K562 (cell line): ENCODE measurements around the gene NMBR. TPM values are rescaled to one million over a fixed set of nuclear protein-coding genes. Genes with fewer than 3 reads are reported as not detected.

Experiments
- BCLAF1 ChIP-seq, 2 experiments: fragments of 450-650 bp in 1 of 2; IDR thresholded peaks; 2 replicates each; pipeline ENCODE4 v1.6.1; 2011 to 2017; ENCODE audit warnings: low read depth in 2 of 2, antibody characterized with exemption in 1 of 2, borderline replicate concordance in 1 of 2, low read length in 1 of 2, mild to moderate bottlenecking in 1 of 2, mixed read lengths in 1 of 2; ENCODE audit not compliant: control insufficient read depth in 1 of 2
- CCNT2 ChIP-seq: IDR thresholded peaks from 2 replicates; pipeline ENCODE4 v1.6.1; 2011; ENCODE audit warnings: borderline replicate concordance, low read depth, mild to moderate bottlenecking, moderate library complexity, mixed read lengths, low read length; ENCODE audit not compliant: insufficient read length; ENCODE audit errors: extremely low read depth
- CHD1 ChIP-seq: fragments of 200-600 bp; sonication (generic); IDR thresholded peaks from one replicate; pipeline ENCODE4 v1.6.1; 2012; ENCODE audit warnings: mild to moderate bottlenecking, moderate library complexity, low read length, inconsistent platforms
- FOSL1 ChIP-seq: fragments of 200-800 bp; sonication (Bioruptor generic); conservative IDR thresholded peaks from 2 replicates; pipeline ENCODE4 v1.6.1; 2016; ENCODE audit warnings: missing genetic modification characterization, missing compliant biosample characterization
- GTF2A2 ChIP-seq: IDR thresholded peaks from 2 replicates; pipeline ENCODE4 v1.6.1; 2016; ENCODE audit warnings: mild to moderate bottlenecking, missing genetic modification characterization, missing compliant biosample characterization
- TAF7 ChIP-seq: fragments of 450-650 bp; IDR thresholded peaks from 2 replicates; pipeline ENCODE4 v1.6.1; 2016; ENCODE audit warnings: missing genetic modification characterization, missing compliant biosample characterization
- U2AF2 ChIP-seq: fragments of 200-400 bp; formaldehyde crosslinking; optimal IDR thresholded peaks from 2 replicates; pipeline ENCODE3; 2017; ENCODE audit warnings: low read depth, mild to moderate bottlenecking, low read length
- ZBTB12 ChIP-seq: fragments of 250-450 bp; sonication (Bioruptor Pico); IDR thresholded peaks from 2 replicates; pipeline ENCODE4 v1.4.0; 2020
- ZBTB8A ChIP-seq: fragments of 450-650 bp; IDR thresholded peaks from 2 replicates; pipeline ENCODE4 v1.6.1; 2018; ENCODE audit warnings: mild to moderate bottlenecking, moderate library complexity; ENCODE audit not compliant: partially characterized antibody
- ZBTB9 ChIP-seq: fragments of 450-650 bp; formaldehyde crosslinking; IDR thresholded peaks from 2 replicates; pipeline ENCODE4 v1.4.0; 2020; ENCODE audit warnings: mild to moderate bottlenecking, moderate library complexity
- ZNF143 ChIP-seq: sonication (generic); formaldehyde crosslinking; IDR thresholded peaks from 2 replicates; pipeline ENCODE4 v1.9.0; 2022; ENCODE audit warnings: mild to moderate bottlenecking, missing genetic modification reagents
- ZNF224 ChIP-seq: sonication (generic); formaldehyde crosslinking; IDR thresholded peaks from 2 replicates; pipeline ENCODE4 v1.8.0; 2022; ENCODE audit warnings: mild to moderate bottlenecking, missing genetic modification reagents
- ZNF57 ChIP-seq: fragments of 450-650 bp; formaldehyde crosslinking; IDR thresholded peaks from 2 replicates; pipeline ENCODE4 v1.4.0; 2020; ENCODE audit warnings: mild to moderate bottlenecking, moderate library complexity
- polyA plus RNA-seq, 8 experiments: library from polyadenylated mRNA; depleted of rRNA in 4 of 8; stranded (reverse) in 5 of 8; unstranded in 3 of 8; fragments of >200 nt; fragmentation: Nextera tagmentation in 2 of 8; fragmentation: Illumina TruSeq in 1 of 8; extraction: Ambion mirVana in 2 of 8; extraction: Trizol in 1 of 8; gene quantifications; 2 replicates each; pipeline versions ENCODE4 v1.2.1 to v1.2.3, GENCODE V29; 2011 to 2014; ENCODE audit warnings: inconsistent platforms in 1 of 8, missing spikeins in 1 of 8
- total RNA-seq, 7 experiments: library from RNA; depleted of rRNA in 6 of 7; stranded (reverse); fragments of >200 nt in 6 of 7; fragmentation: Illumina TruSeq in 2 of 7; extraction: Trizol in 2 of 7; gene quantifications; 2 replicates each; pipeline versions ENCODE4 v1.2.1 to v1.2.3, GENCODE V29; 2011 to 2021; ENCODE audit warnings: low replicate concordance in 1 of 7
- TF ChIP-seq, protein P1 (sequence below): fragments of 250-450 bp; sonication (Bioruptor Pico); IDR thresholded peaks from 2 replicates; pipeline ENCODE4 v1.5.0; 2021; ENCODE audit warnings: mild to moderate bottlenecking, moderate library complexity
- TF ChIP-seq, protein P2 (sequence below): fragments of 450-650 bp; formaldehyde crosslinking; IDR thresholded peaks from 2 replicates; pipeline ENCODE4 v1.4.0; 2020; ENCODE audit warnings: mild to moderate bottlenecking, mixed read lengths

NMBR gene
- total and polyA plus RNA-seq, 9 of the 15 experiments (the other 6 are each of a cell fraction or from before 2014, with no cell fraction given) = not detected

DNA sequence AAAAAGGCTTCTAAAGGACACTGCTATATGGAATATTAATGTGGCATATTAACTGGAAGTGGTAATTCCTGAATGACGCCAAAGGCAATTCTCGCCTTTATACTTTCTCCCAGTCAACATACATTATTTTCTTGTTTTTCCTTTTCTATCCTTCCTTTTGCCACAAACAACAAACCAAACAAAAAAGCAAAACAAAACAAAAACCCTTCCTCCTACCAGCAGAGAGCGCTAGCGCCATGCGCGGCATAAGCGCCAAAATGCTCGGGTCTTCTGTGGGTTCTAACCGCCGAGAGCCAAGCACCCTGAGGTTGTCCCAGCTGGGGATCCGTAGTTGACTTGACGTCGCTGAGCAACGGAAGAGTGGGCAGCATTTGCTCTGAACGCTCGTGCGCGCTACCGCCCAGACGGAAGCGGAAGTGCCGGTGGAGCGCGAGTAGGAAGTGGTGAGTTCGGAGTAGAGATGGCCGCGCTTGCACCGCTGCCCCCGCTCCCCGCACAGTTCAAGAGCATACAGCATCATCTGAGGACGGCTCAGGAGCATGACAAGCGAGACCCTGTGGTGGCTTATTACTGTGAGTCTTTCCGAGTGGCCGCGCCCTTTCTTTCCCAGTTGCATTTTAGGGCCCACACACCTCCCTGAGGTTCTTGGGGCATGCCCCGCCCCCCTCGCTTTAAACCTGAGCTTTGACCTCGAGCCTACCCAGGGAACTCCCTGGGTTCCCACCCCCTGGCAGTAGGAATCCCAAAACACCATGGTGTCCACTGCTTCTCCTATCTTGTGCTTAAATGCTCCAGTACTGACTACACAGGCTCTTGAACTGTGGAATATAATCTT lies at the start of gene NMBR, which contains the start of gene VTA1 (continued):
- TF ChIP-seq BCLAF1 (IDR thresholded peaks at IDR 0.05; ENCODE audit: borderline replicate concordance in 1 of 2, control insufficient read depth in 1 of 2, low read depth in 2 of 2, low read length in 1 of 2) (0 out of 4 replicates have a peak, but pooled peaks of 1 of the 2 experiments have one; percentile 18), FOSL1 (tag) (peak; percentile 54), U2AF2 (no peak), ZBTB12 (CRISPR knock-in tag) (no peak), ZNF57 (peak; percentile 37; the same call in 1 of the 2 replicates), ZNF224 (CRISPR knock-in tag) (no peak), ZBTB9 (CRISPR knock-in tag) (peak; percentile 16; the same call in 1 of the 2 replicates), CCNT2 (peak; percentile 67), GTF2A2 (no peak), ZBTB8A (no peak), TAF7 (tag) (peak; percentile 81), CHD1 (no peak), ZNF143 (CRISPR knock-in tag) (no peak)
- TF ChIP-seq, protein P1, sequence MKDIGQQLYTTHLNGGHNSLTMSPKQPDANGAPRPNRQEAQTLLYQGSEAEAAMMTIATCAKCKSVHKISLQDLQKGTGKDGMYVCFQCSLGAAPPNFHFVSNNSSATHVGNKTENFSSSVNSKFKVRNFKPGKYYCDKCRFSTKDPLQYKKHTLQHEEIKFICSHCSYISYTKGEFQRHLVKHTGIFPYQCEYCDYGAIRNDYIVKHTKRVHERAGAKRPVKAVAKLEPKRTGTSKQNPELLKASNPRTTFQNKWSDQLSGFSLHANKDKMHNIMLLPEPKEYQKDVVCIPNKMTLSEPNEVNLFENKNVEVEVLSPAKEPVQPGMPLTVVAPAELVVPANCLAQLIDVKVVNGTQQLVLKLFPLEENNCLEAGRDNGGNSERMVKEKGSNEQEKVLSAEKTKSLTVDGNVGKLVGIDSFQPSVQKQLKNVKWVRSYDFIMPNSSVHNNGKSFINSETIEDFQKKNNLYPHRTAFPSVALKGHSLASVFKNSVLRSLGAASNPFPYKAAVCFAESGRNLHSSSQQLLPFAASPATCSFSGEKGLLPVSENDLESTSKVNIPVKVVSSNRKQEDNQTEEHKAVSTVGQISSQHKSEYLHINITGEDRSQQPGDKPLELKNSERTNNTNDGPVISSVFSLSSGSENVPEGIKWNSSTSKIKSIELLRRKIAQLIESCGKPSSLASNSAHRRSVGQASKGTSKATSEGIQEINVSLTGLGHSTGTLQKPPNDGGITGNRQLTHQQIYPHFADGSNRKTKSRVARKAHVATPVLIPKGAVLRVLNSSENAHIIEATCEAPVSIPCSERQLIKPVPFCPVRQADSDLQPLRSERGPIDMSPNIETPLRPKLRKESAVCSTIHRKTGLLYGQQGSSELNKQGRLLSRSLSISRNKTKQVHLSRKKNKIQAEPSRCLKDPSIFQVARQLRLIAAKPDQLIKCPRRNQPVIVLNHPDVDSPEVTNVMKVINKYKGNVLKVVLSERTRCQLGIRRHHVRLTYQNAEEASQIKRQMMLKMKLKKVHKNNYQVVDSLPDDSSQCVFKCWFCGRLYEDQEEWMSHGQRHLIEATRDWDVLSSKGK (CRISPR knock-in tag) = no peak
- TF ChIP-seq, protein P2, sequence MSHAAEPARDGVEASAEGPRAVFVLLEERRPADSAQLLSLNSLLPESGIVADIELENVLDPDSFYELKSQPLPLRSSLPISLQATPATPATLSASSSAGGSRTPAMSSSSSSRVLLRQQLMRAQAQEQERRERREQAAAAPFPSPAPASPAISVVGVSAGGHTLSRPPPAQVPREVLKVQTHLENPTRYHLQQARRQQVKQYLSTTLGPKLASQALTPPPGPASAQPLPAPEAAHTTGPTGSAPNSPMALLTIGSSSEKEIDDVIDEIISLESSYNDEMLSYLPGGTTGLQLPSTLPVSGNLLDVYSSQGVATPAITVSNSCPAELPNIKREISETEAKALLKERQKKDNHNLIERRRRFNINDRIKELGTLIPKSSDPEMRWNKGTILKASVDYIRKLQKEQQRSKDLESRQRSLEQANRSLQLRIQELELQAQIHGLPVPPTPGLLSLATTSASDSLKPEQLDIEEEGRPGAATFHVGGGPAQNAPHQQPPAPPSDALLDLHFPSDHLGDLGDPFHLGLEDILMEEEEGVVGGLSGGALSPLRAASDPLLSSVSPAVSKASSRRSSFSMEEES (CRISPR knock-in tag) = no peak
